Esophagus muscularis mucosa (tissue), 3 donors: ENCODE measurements around the gene WWTR1.

Experiments
- POLR2A ChIP-seq: fragments of 450-650 bp; IDR thresholded peaks from one replicate; pipeline ENCODE4 v1.6.1; 2017; ENCODE audit warnings: antibody characterized with exemption, moderate library complexity, mild to moderate bottlenecking, low read depth
- POLR2AphosphoS5 ChIP-seq, 2 donors: sonication (generic); formaldehyde crosslinking; IDR thresholded peaks; one replicate each; pipeline ENCODE4 v1.6.1; 2017; ENCODE audit warnings: antibody characterized with exemption in 2 of 2
- TF ChIP-seq, protein P1 (sequence below), 3 experiments: fragments of 200-600 bp in 2 of 3; fragments of 450-650 bp in 1 of 3; sonication (generic) in 2 of 3; IDR thresholded peaks; one replicate each; pipeline ENCODE4 v1.5.1; 2017 to 2019; ENCODE audit warnings: antibody characterized with exemption in 3 of 3, mild to moderate bottlenecking in 2 of 3, moderate library complexity in 1 of 3

DNA sequence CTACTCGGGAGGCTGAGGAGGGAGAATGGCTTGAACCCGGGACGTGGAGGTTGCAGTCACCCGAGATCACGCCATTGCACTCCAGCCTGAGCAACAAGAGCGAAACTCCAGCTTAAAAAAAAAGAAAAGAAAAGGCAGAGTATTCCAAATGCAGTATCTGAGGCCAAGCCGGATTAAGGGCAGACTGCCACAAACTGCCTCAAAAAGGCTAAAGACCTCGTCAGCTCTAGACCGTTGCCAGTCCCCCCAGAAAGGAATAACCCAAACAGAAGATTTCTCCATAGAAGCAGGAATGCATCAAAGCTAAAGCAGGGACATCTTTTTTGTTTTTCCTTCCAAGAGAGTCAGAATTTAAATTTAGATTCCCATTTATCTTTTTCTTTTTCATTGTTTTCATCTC is 110.4 kb downstream of the WWTR1 start:
- no peak for TF ChIP-seq POLR2A
- TF ChIP-seq, protein P1, sequence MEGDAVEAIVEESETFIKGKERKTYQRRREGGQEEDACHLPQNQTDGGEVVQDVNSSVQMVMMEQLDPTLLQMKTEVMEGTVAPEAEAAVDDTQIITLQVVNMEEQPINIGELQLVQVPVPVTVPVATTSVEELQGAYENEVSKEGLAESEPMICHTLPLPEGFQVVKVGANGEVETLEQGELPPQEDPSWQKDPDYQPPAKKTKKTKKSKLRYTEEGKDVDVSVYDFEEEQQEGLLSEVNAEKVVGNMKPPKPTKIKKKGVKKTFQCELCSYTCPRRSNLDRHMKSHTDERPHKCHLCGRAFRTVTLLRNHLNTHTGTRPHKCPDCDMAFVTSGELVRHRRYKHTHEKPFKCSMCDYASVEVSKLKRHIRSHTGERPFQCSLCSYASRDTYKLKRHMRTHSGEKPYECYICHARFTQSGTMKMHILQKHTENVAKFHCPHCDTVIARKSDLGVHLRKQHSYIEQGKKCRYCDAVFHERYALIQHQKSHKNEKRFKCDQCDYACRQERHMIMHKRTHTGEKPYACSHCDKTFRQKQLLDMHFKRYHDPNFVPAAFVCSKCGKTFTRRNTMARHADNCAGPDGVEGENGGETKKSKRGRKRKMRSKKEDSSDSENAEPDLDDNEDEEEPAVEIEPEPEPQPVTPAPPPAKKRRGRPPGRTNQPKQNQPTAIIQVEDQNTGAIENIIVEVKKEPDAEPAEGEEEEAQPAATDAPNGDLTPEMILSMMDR (IDR thresholded peaks at IDR 0.05) = no peak
- peak; percentile 40 to 46 for TF ChIP-seq POLR2AphosphoS5 (IDR thresholded peaks at IDR 0.05)
